Peyer's patch (tissue), 4 donors: ENCODE results near the gene MSI2. TPM values are rescaled to one million over a fixed set of nuclear protein-coding genes. Genes with fewer than 3 reads are reported as not detected.

ENCODE experiments used
- DNase-seq, 3 donors: peaks; one replicate each; pipeline ENCODE4 v3.0.0-alpha.2; 2017 to 2019
- H3K27ac ChIP-seq, 4 donors: fragments of 200-600 bp; sonication (generic); one replicate each; pipeline ENCODE4 v1.5.1; 2016 to 2019
- H3K27me3 ChIP-seq, 2 donors: fragments of 200-600 bp; sonication (generic); one replicate each; pipeline ENCODE4 v1.5.1; 2019
- H3K36me3 ChIP-seq, 3 donors: fragments of 200-600 bp; sonication (generic); one replicate each; pipeline ENCODE4 v1.5.1; 2016 to 2019
- H3K4me1 ChIP-seq, 4 donors: fragments of 200-600 bp; sonication (generic); one replicate each; pipeline ENCODE4 v1.5.1; 2016 to 2019
- H3K4me3 ChIP-seq, 4 donors: fragments of 200-600 bp; sonication (generic); 1 replicate in 3 of 4; 2 replicates in 1 of 4; pipeline ENCODE4 v1.5.1; 2016 to 2019; ENCODE audit warnings: mild to moderate bottlenecking in 1 of 4
- H3K9me3 ChIP-seq, 4 donors: fragments of 200-600 bp; sonication (generic); one replicate each; pipeline ENCODE4 v1.5.1; 2016 to 2019; ENCODE audit warnings: mild to moderate bottlenecking in 1 of 4
- POLR2A ChIP-seq, 2 donors: fragments of 450-650 bp; IDR thresholded peaks; one replicate each; pipeline ENCODE4 v1.5.1; 2017; ENCODE audit warnings: antibody characterized with exemption in 2 of 2, mild to moderate bottlenecking in 2 of 2, moderate library complexity in 2 of 2
- total RNA-seq, 4 donors: library from RNA; depleted of rRNA; stranded (reverse); fragments of >200 nt; gene quantifications; one replicate each; pipeline ENCODE4 v1.1.0, GENCODE V29; 2016
- TF ChIP-seq, protein P1 (sequence below), 6 experiments: fragments of 450-650 bp in 4 of 6; fragments of 200-600 bp in 2 of 6; sonication (generic) in 1 of 6; IDR thresholded peaks; one replicate each; pipeline ENCODE4 v1.5.1; 2017 to 2019; ENCODE audit warnings: antibody characterized with exemption in 6 of 6, mild to moderate bottlenecking in 3 of 6, moderate library complexity in 1 of 6

MSI2 gene
- total RNA-seq, 4 donors from 2014 or later, result 25.9 to 39.0 (median 29.2) TPM

DNA sequence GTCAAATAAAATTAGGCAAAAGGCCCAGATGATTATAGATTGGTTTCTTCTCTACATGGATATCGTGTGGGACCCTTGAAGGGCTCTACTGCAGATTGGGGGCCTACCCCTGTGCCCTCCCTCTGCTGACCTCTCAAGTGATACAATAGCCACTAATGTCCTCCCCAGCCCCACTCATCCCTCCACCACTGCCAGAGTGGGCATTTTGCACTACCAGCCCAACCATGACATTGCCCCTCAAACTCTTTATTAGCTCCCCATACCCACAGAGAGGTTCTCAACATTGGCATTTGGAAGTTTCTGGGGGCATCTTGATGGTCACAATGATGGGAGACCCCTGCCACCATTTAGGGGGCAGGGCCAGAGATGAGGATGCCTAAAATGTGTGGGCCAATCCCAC is 446.9 kb downstream of the MSI2 start:
- peaks cover 0 to 4% (median 0%) of the 10 kb centered on the region in 4 donors for H3K4me1 ChIP-seq
- no peak for TF ChIP-seq POLR2A (IDR thresholded peaks at IDR 0.05)
- TF ChIP-seq, protein P1, sequence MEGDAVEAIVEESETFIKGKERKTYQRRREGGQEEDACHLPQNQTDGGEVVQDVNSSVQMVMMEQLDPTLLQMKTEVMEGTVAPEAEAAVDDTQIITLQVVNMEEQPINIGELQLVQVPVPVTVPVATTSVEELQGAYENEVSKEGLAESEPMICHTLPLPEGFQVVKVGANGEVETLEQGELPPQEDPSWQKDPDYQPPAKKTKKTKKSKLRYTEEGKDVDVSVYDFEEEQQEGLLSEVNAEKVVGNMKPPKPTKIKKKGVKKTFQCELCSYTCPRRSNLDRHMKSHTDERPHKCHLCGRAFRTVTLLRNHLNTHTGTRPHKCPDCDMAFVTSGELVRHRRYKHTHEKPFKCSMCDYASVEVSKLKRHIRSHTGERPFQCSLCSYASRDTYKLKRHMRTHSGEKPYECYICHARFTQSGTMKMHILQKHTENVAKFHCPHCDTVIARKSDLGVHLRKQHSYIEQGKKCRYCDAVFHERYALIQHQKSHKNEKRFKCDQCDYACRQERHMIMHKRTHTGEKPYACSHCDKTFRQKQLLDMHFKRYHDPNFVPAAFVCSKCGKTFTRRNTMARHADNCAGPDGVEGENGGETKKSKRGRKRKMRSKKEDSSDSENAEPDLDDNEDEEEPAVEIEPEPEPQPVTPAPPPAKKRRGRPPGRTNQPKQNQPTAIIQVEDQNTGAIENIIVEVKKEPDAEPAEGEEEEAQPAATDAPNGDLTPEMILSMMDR (IDR thresholded peaks at IDR 0.05), result no peak
- no peak overlapping the region for H3K4me3 ChIP-seq
- DNase-seq, result no peak
- no peaks in the 10 kb centered on the region for H3K27me3 ChIP-seq
- H3K9me3 ChIP-seq, result no peaks in the 10 kb centered on the region
- no peak overlapping the region for H3K27ac ChIP-seq
- H3K36me3 ChIP-seq, result no peaks in the 10 kb centered on the region

DNA sequence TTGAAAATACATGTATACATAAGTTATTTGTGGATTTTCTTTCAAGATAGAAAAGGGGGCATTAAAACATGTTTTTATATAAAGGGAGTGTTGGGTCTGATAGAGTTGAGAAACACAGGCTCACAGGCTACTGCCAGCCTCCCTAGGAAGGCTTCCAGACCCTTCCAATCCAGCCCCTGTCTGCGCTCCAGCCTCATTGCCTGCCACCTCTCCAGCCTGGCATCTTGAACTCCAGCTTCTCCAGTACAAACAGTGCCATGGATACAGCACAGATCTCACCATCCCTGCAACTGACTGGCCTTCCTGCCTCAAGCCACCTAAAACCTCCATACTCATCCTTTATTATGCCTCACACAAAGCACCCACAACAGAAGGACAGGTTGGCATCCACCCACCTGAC is 448.1 kb downstream of the MSI2 start:
- TF ChIP-seq, protein P1 (IDR thresholded peaks at IDR 0.05), result no peak
- TF ChIP-seq POLR2A (IDR thresholded peaks at IDR 0.05), result no peak

DNA sequence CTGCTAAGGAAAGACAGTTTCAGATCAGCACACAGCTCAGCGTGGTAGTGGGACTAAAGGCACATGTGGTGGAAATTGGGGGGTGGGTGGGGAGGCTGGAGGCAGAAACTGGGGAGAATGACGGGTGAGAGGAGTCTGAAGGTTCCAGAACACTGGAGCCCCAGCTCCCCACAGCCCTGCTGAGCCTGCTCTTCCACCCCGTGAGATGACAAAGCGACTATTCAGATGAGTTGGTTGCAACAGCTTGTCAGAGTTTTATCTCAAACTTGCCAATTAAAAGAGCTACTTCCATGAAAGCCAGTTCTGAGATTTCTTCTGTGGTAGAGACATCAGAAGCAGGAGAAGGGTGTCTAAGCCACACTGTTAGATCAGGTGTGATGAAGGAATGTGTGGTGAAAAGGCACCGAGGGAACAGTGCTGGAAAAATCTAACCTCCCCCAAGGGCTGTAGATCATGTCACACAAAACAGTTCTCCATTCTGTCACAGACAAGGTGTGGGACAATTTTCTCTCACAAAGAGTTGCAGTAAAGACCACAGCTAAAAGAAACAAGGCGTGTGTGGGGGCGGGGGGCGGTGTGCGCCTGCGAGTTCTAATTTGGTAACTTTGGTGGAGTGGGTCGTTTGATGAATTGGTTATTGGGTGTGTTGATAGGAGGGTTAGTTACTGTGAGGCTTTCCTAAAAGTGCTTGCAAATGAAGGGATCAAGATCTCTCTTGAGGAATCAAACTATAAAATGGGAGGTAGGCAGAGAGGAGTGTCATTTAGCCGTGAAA is 449.8 kb downstream of the MSI2 start:
- TF ChIP-seq, protein P1 (IDR thresholded peaks at IDR 0.05), result no peak
- Histone ChIP-seq H3K4me3 (no peak overlapping the region), H3K4me1 (no peaks in the 10 kb centered on the region)

More for the DNA sequence above, 448.1 kb downstream of the MSI2 start:
- Histone ChIP-seq H3K36me3 (no peaks in the 10 kb centered on the region), H3K4me3 (no peak overlapping the region), H3K27me3 (no peaks in the 10 kb centered on the region), H3K4me1 (no peaks in the 10 kb centered on the region), H3K9me3 (no peaks in the 10 kb centered on the region), H3K27ac (no peak overlapping the region)
- DNase-seq, result no peak

DNA sequence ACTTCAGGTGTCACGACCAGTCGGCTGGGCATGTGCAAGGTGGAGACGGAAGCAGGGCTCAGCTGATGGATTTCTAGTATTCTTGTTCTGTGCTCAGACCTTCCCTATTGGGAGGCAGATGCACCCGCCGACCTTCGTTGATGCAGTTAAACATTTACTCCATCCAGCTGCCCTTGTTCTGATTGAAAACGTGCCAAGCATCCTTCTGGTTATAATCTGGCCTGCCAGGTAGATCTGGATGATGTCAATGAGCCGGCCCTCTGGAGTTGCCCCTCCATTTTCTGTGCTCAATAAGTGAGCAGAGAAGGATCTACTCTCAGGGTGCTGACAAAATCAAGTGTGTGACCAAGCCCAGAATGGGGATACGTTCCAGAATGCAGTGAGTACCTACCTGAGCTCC is 450.4 kb downstream of the MSI2 start:
- Histone ChIP-seq H3K36me3 (no peaks in the 10 kb centered on the region), H3K4me1 (no peaks in the 10 kb centered on the region), H3K27me3 (no peaks in the 10 kb centered on the region), H3K4me3 (no peak overlapping the region), H3K9me3 (no peaks in the 10 kb centered on the region), H3K27ac (no peak overlapping the region)
- TF ChIP-seq, protein P1 (IDR thresholded peaks at IDR 0.05), result no peak
- TF ChIP-seq POLR2A (IDR thresholded peaks at IDR 0.05), result no peak
- DNase-seq, result no peak

More for the DNA sequence above, 449.8 kb downstream of the MSI2 start:
- Histone ChIP-seq H3K9me3 (no peaks in the 10 kb centered on the region), H3K27ac (no peak overlapping the region), H3K27me3 (no peaks in the 10 kb centered on the region), H3K36me3 (no peaks in the 10 kb centered on the region)
- DNase-seq, result no peak

DNA sequence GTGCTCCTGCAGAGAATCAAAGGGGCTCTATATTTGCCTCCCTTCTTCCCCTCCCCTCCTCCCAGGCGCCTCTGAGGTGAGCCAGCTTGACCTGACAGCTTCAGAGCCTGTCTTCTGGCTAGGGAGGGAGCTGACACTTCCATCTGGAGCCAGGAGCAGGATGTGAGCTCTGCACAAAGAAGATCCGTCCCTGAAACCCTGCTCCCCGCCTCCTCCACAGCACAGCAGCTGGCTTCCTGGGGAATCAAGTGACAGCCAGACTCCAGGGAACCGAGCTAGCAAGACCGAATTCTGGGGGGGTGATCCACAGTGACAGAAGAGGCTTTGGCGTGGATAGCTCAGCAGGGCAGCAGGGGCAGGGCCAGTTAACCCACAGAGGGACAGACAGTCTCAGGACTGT is 451.6 kb downstream of the MSI2 start:
- H3K4me3 ChIP-seq, result no peak overlapping the region
- no peaks in the 10 kb centered on the region for H3K9me3 ChIP-seq
- TF ChIP-seq, protein P1 (IDR thresholded peaks at IDR 0.05), result no peak
- TF ChIP-seq POLR2A (IDR thresholded peaks at IDR 0.05), result no peak
- no peaks in the 10 kb centered on the region for H3K4me1 ChIP-seq
- no peak for DNase-seq
- H3K27me3 ChIP-seq, result no peaks in the 10 kb centered on the region
- no peak overlapping the region for H3K27ac ChIP-seq
- no peaks in the 10 kb centered on the region for H3K36me3 ChIP-seq
